SHP77 treated with DMSO at 0.1 percent for 48 hours (cell line): ENCODE data around the gene OBSL1.
A peak's percentile ranks its signal among the peaks of the same experiment; 100 is the strongest.

Experiments
- DNase-seq: peaks from one replicate; lab custom pipeline; 2025; lab: John Stamatoyannopoulos, UW

Gene OBSL1

DNA sequence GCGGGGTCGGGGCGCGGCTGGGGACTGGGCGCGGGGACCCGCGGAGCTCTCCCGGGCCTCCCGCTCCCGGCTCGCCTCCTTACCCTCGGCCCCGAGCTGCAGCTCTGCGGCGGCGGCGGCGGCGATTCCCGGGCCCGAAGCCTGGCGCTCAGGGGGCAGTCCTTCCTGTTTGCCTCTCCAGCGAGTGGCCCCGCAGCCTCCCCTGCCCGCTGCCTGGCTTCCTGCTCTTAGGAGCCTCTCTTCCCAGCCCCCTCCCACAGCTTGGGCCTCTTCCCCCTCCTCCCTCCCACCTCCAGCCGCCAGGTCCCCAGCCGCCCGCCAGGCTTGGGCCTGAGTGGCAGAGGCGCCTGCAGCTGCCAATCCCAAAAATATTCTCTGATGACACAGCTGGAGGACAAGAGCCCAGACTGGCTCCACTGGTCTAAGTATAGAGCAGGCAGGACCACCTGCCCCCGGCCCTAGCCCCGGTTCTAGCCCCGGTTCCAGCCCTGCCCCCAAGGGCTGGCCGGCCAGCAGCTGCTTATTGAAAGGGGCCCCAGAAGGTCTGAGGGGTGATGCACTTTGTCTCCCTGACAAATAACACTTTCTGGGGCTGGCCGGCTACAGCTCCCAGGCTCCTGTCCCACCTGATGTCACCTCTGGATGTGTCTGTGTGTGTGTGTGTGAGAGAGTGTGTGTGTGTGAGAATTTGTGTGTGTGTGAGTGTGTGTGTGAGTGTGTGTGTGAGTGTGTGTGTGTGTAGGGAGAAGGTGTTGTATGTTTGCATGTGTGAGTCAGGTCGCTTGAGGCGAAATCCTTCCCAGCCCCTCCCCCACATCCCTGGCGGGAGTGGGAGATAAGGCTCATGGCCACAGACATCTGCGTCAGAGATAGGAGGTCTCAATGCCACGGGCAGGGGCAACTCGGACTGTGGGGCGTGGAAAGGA is at the start of gene OBSL1:
Gene OBSL1 (minus strand): TSS at position 229 of the 926 bp plus-strand sequence. CDS start 307 bp downstream, outside the sequence.
- peak; percentile 90 for DNase-seq

GRCh38 chr2:219620546-219620945 is 49.2 kb upstream of the OBSL1 start:
- no peak for DNase-seq

GRCh38 chr2:219619235-219619634 is 47.9 kb upstream of the OBSL1 start:
- no peak for DNase-seq

DNA sequence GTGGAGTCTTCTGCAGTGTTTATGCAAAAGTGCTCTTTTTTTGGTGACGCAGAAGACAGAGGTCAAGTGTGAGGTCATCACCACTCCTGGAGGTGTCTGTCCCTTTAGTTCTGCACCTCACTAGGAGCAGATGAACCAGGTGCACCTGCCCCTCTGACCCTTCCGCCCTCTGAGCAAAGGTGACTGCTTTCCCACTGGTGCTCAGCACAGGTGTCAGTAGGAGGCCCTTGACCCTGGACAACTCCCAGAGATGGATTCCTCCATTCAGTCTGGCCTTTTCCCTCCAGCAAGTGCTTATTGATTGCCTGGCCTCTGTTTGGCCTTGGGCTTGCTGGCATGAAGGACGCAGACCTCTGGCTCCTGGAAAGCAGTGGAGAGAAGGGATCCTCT is 47.4 kb upstream of the OBSL1 start:
- DNase-seq, result no peak

DNA sequence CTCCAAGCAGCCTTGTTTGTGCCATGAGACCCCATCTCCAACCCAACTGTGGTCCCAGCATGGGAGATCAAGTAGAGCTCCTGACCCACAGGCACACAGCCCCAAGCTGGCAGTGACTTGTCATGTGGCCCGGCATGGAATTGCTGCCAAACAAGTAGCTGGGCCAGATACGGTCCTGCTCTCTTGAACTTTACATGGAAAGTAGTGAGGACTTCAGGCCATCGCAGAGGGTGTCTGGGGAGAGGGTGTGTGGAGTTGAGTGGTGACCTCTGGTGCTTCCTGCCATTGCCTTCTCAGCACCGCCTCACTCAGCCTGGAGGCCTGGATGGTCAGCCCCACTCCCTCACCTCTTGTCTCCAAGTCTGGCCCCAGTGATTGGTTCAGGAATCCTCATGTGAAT is 45.2 kb upstream of the OBSL1 start:
- DNase-seq, result no peak

DNA sequence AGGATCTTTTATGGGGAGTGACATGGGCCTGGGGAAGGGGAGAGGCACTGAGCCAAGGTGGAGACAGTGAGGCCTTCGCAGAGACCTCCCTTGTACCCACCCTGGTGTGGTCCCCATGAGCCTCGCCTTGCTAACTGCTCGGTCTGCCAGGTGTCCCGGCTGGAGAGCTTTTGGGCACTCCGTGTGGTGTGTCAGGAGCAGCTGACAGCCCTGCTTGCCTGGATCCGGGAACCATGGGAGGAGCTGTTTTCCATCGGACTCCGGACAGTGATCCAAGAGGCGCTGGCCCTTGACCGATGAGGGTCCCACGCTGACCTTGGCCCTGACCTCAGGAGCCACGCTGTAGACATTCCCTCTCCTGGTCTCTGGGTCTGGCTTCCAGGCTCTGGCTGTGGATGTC is 44.6 kb upstream of the OBSL1 start:
- DNase-seq, result no peak

GRCh38 chr2:219615036-219615435 is 43.7 kb upstream of the OBSL1 start:
- DNase-seq, result no peak

- no peak for DNase-seq
These were observed 42.9 kb upstream of the OBSL1 start for GRCh38 chr2:219614076-219614860.

DNA sequence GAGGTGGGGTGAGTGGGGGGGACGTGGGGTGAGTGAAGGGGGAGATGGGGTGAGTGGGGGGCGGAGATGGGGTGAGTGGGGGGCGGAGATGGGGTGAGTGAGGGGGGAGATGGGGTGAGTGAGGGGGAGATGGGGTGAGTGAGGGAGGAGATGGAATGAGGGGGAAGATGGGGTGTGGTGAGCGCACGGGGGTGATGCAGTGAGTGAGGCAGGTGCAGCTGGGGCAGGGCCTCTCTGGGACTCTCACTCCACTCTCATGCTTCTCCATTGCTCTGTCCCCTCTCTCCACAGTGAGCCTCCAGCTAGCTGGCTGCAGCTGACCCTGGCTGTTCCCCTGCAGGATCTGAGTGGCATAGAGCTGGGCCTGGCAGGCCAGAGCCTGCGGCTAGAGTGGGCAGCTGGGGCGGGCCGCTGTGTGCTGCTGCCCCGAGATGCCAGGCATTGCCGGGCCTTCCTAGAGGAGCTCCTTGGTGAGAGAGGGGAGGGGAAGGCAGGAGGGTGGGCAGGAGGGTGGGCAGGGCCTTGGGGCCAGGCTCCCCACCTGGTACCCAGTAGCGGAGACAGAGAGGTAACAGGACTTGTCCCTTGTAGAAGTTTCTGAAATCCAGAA is 42.2 kb upstream of the OBSL1 start:
- no peak for DNase-seq

DNA sequence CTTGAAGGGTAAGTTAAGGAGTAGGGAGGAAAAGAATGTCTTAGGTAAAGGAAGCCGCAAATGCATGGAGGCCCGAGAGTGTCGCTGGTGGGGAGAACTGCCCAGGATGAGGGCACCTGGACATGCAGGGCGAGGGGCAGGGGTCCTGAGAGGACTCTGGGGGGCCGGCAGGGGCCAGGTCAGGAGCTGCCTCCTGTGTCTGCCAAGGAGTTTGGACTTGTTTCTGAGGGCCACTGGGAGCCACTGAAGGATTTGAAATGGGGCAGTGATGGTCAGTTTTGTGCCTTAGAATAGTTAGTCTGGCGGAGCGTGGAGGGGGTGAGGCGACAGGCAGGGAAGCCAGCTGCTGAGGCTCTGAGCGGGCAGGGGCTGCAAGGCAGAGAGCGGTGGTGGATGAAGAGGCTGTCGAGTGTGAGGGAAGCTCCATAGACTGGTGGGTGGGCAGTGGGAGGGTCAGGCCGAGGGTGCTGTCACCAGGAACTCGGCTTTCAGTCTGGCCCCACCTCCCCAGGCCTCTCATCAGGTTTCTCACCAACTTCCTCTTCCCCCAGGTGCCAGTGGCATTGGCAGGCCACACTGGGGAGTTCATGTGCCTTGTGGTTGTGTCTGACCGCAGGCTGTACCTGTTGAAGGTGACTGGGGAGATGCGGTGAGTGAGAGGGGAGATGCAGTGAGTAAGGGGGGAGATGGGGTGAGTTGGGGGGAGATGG is 41.4 kb upstream of the OBSL1 start:
- DNase-seq, result no peak

- DNase-seq, result no peak
These were observed 40.7 kb upstream of the OBSL1 start for GRCh38 chr2:219611866-219612576.

GRCh38 chr2:219611306-219611705 is 40.0 kb upstream of the OBSL1 start:
- DNase-seq, result no peak

- no peak for DNase-seq
These were observed 37.9 kb upstream of the OBSL1 start for GRCh38 chr2:219609149-219609750.

DNA sequence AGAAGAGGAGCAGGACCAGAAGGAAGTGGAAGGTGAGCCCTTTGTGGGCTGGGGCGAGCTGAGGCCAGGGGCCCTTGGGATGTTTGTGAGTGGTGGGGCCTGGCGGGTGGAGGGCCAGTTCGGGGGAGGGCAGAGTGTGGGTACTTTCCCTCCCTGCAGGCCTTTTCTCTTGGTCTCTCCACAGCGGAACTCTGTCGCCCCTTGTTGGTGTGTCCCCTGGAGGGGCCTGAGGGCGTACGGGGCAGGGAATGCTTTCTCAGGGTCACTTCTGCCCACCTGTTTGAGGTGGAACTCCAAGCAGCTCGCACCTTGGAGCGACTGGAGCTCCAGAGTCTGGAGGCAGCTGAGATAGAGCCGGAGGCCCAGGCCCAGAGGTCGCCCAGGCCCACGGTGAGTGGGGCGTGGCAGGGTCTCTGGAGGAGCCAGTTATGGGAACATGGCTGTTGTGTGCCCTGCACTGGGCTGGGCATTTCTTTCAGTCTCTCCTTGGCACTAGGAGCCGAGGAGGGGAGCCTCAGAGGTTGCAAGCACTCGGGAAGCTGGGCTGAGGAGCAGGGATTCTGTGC is 37.1 kb upstream of the OBSL1 start:
- DNase-seq, result no peak

DNA sequence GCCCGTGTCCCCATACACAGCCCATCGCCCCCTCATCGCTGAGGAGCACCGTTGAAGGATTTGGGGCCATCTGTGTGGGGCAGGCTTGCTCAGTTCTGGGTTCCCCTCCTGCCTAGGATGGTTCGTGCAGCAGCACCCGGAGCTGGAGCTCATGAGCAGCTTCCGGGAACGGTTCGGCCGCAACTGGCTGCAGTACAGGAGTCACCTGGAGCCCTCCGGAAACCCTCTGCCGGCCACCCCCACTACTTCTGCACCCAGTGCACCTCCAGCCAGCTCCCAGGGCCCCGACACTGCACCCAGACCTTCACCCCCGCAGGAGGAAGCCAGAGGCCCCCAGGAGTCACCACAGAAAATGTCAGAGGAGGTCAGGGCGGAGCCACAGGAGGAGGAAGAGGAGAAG is 36.6 kb upstream of the OBSL1 start:
- DNase-seq, result no peak

- DNase-seq, result no peak
These were observed 34.2 kb upstream of the OBSL1 start for GRCh38 chr2:219605607-219605954.

GRCh38 chr2:219603771-219604170 is 32.4 kb upstream of the OBSL1 start:
- DNase-seq, result no peak

GRCh38 chr2:219598308-219599078 is 27.2 kb upstream of the OBSL1 start:
- no peak for DNase-seq

DNA sequence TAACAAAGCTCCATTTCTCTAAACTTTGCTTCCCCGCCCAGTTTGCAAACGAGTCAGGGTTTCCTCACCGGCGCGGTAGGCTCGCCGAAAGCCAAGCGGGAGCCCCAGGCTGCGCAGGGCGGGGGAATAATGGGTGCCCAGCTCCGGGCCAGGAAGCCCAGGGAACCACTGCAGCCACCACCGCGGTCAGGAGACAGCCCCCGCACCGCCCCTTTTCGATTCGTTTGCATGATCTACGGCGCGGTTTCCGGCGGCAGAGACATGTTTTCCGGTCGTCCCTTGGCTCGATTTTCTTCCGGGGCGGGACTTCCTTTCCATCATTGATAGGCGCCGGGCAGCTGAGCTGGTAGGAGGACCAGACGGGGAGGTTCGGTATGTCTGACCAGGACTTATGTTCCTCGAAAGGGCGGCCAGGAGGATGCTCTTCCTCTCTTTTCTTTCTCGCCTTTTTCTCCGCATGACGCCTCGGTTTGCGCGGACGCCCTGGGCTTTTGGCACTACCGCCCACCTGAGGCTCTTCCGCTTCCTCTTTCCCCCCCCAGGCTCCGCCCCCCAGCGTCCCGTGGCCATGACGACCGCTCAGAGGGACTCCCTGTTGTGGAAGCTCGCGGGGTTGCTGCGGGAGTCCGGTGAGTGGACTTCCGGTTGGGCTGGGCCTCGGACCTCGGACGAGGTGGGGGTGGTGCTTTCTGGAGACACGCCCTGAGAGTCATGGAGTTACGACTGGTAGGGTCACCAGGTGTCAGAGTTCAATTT is 26.4 kb upstream of the OBSL1 start, which contains the start of gene STK11IP:
Gene STK11IP (plus strand): TSS at position 306 of the 756 bp plus-strand sequence. CDS start 263 bp downstream, at position 569.
- DNase-seq, result peak; percentile 91
